ENCODE measurements around the gene GRM4. TPM values are rescaled to one million over a fixed set of nuclear protein-coding genes. Genes with fewer than 3 reads are reported as not detected.

GRM4 gene
- total RNA-seq, 4 donors from 2014 or later: not detected

- Histone ChIP-seq H3K9me3 (no peaks in the 10 kb centered on the region), H3K27ac (peak overlapping the region in 3 of 4 donors; percentile 38 to 67 (median 49)), H3K4me1 (no peaks in the 10 kb centered on the region), H3K36me3 (no peaks in the 10 kb centered on the region), H3K27me3 (no peaks in the 10 kb centered on the region), H3K4me3 (peak overlapping the region in 1 of 4 donors; percentile 20)
- peak in 2 of 3 donors; percentile 72 to 80 for DNase-seq
- no peak for TF ChIP-seq POLR2A (IDR thresholded peaks at IDR 0.05)
- TF ChIP-seq, protein P1, sequence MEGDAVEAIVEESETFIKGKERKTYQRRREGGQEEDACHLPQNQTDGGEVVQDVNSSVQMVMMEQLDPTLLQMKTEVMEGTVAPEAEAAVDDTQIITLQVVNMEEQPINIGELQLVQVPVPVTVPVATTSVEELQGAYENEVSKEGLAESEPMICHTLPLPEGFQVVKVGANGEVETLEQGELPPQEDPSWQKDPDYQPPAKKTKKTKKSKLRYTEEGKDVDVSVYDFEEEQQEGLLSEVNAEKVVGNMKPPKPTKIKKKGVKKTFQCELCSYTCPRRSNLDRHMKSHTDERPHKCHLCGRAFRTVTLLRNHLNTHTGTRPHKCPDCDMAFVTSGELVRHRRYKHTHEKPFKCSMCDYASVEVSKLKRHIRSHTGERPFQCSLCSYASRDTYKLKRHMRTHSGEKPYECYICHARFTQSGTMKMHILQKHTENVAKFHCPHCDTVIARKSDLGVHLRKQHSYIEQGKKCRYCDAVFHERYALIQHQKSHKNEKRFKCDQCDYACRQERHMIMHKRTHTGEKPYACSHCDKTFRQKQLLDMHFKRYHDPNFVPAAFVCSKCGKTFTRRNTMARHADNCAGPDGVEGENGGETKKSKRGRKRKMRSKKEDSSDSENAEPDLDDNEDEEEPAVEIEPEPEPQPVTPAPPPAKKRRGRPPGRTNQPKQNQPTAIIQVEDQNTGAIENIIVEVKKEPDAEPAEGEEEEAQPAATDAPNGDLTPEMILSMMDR (IDR thresholded peaks at IDR 0.05): no peak
Observed at GRCh38 chr6:34182751-34183531, 37.1 kb upstream of the GRM4 start.

- no peak overlapping the region for H3K4me3 ChIP-seq
- no peaks in the 10 kb centered on the region for H3K36me3 ChIP-seq
- TF ChIP-seq POLR2A (IDR thresholded peaks at IDR 0.05): no peak
- TF ChIP-seq, protein P1 (IDR thresholded peaks at IDR 0.05): no peak
- H3K9me3 ChIP-seq: no peaks in the 10 kb centered on the region
- H3K4me1 ChIP-seq: no peaks in the 10 kb centered on the region
- H3K27me3 ChIP-seq: no peaks in the 10 kb centered on the region
- peak in 2 of 3 donors; percentile 12 to 39 for DNase-seq
- peak overlapping the region in 1 of 4 donors; percentile 67 for H3K27ac ChIP-seq
Observed at GRCh38 chr6:34181908-34182307, 36.0 kb upstream of the GRM4 start.

- TF ChIP-seq POLR2A (IDR thresholded peaks at IDR 0.05): no peak
- TF ChIP-seq, protein P1 (IDR thresholded peaks at IDR 0.05): no peak
- DNase-seq: peak in 2 of 3 donors; percentile 11 to 27
- H3K36me3 ChIP-seq: no peaks in the 10 kb centered on the region
- no peaks in the 10 kb centered on the region for H3K27me3 ChIP-seq
- no peaks in the 10 kb centered on the region for H3K4me1 ChIP-seq
- no peak overlapping the region for H3K27ac ChIP-seq
- no peaks in the 10 kb centered on the region for H3K9me3 ChIP-seq
- no peak overlapping the region for H3K4me3 ChIP-seq
Observed at GRCh38 chr6:34179106-34179720, 33.3 kb upstream of the GRM4 start.

- H3K27me3 ChIP-seq: no peaks in the 10 kb centered on the region
- H3K9me3 ChIP-seq: no peaks in the 10 kb centered on the region
- H3K4me1 ChIP-seq: no peaks in the 10 kb centered on the region
- H3K36me3 ChIP-seq: no peaks in the 10 kb centered on the region
- no peak for TF ChIP-seq POLR2A (IDR thresholded peaks at IDR 0.05)
- TF ChIP-seq, protein P1 (IDR thresholded peaks at IDR 0.05): no peak
- no peak overlapping the region for H3K4me3 ChIP-seq
- peak in 2 of 3 donors; percentile 12 to 41 for DNase-seq
- H3K27ac ChIP-seq: no peak overlapping the region
Observed at GRCh38 chr6:34178357-34179105, 32.6 kb upstream of the GRM4 start.

GRCh38 chr6:34177181-34177591, 31.3 kb upstream of the GRM4 start:
- H3K9me3 ChIP-seq: no peaks in the 10 kb centered on the region
- H3K27ac ChIP-seq: no peak overlapping the region
- no peak overlapping the region for H3K4me3 ChIP-seq
- DNase-seq: peak in 2 of 3 donors; percentile 7 to 19
- H3K36me3 ChIP-seq: no peaks in the 10 kb centered on the region
- no peaks in the 10 kb centered on the region for H3K4me1 ChIP-seq
- no peak for TF ChIP-seq POLR2A (IDR thresholded peaks at IDR 0.05)
- TF ChIP-seq, protein P1 (IDR thresholded peaks at IDR 0.05): no peak
- no peaks in the 10 kb centered on the region for H3K27me3 ChIP-seq

Data from Peyer's patch (tissue), 4 donors.